HG02970 (cell line): ENCODE measurements around the gene STX18.

Experiments used
- ATAC-seq: cut with Tn5 transposase; IDR thresholded peaks from one replicate; pipeline ENCODE4 v1.9.1; 2021; ENCODE audit warnings: mild to moderate bottlenecking, moderate library complexity, moderate number of reproducible peaks; ENCODE audit not compliant: unreplicated experiment, low FRiP score

Gene STX18

DNA sequence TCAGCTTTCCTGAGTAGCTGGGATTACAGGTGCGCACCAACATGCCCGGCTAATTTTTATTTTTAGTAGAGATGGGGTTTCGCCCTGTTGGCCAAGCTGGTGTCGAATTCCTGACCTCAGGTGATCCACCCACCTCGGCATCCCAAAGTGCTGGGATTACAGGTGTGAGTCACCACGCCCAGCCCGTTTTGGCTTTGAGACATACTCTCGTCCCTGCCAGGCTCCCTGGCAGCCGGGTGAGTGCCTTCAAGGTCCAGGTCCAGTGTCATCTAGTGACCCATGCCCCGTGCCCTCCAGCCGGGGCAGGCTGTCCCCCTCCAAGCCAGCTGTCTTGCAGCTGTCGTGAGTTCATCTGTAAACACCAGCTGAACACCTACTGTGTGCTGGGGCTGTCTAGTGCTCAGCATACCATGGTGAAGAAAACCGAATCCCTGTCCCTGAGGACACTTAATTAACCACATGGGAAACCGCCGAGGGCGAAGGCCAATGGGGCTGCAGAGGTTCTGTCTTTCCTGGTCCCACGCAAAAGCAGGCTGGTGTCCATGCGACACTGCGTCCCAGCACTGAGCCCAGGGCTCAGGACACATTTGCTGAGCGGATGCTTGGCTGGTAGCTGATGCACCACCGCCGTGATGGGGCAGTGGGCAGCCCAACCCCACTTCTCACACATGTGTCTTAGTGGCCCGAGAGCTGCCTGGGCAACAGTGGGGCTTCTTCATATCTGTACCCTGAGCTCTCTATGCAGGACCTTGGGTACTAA lies 133.1 kb downstream of the STX18 start:
- no peak for ATAC-seq

DNA sequence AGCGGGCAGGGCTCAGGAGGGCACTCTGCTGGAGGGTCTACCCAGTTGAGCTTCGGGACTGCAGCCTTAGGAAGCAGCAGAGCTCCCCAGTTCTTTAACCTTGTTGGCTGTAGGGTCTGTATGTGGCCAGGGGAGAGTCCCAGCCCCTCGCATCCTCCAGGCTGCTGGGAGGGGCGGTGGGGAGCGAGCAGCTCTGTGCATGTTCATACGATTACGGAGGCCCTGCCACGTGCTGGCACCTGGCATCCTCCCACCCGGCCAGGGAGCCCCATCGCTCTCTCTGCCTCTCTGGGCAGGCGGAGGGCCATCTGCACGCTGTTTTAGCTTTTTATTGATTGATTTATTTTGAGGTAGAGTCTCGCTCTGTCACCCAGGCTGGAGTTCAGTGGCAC lies 133.7 kb downstream of the STX18 start:
- ATAC-seq = no peak

- no peak for ATAC-seq
Measured at GRCh38 chr4:4407299-4408131, 134.3 kb downstream of the STX18 start.

- no peak for ATAC-seq
Measured at GRCh38 chr4:4406455-4407298, 135.2 kb downstream of the STX18 start.

GRCh38 chr4:4405358-4405962 lies 136.4 kb downstream of the STX18 start:
- no peak for ATAC-seq

- no peak for ATAC-seq
Measured at GRCh38 chr4:4402966-4403365, 138.9 kb downstream of the STX18 start.

DNA sequence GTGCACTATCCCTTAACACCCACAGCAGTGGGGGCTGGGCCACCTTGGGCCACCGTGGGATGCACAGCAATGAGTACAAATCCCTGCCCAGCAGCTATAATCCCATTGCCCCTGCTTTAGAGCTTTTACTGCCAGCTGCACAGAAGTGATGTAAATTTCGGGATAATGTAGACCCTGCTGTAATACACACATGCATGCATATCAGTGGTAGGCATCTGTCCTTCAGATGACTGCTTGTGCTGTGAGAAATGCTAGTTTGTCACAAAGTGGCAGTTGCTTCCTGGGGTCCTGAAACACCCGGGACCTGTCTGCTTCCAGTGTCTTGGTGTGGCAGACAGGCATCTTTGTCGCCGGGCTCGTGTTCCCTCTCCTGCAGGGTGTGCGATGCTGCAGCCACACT lies 140.8 kb downstream of the STX18 start:
- no peak for ATAC-seq

DNA sequence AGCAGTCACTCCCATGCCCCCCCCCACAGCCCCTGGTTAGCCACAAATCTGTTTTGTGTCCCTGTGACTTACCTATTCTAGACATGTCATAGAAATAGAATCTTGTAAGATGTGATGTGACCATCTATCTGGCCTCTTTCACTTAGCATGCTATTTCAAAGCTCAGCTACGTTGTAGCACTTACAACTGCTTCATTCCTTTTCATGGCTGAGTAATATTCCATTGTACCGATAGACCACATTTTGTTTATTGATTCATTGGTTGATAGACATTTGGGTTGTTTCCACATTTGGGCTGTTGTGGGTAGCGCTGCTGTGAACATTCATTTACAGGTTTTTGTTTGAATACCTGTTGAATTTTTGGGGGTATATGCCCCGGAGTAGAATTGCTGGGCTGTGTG lies 143.4 kb downstream of the STX18 start:
- ATAC-seq = no peak

GRCh38 chr4:4397441-4397819 lies 144.4 kb downstream of the STX18 start:
- ATAC-seq = no peak

DNA sequence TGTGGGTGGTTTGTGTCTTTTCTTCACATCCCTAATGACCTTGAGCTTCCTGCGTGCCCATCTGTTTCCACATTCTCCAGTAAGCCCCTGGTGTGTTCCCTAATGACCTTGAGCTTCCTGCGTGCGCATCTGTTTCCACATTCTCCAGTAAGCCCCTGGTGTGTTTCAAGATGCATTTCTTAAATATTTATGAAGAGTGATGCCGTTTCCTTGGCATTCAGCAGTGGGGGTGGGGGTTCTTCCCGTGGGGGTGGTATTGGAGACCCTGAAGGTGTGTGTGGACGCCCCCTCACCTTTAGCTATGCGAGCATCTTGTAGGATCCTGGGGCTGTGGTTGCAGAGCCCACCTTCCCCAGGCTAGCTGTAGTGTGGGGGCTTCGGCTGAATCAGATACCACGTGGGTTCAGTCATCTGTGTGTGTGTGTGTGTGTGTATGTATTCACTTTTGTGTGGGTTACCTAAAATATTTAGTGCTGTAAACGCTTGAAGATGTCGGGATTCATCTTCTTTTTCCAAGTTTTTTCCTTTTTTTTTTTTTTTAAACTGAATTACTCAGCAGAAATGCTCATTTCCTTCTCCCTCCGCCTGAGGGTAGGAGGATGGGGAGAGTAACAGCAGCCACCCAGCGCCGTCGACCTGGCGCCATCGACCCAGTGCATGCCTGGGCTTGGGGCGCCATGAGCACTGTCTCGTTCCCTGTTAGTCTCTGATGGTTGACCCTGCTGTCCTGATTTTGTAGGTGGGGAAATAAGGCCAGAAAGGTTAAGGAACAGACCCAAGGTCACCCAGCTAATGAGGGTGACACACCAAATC lies 145.0 kb downstream of the STX18 start:
- no peak for ATAC-seq

GRCh38 chr4:4395849-4396627 lies 145.8 kb downstream of the STX18 start:
- no peak for ATAC-seq

DNA sequence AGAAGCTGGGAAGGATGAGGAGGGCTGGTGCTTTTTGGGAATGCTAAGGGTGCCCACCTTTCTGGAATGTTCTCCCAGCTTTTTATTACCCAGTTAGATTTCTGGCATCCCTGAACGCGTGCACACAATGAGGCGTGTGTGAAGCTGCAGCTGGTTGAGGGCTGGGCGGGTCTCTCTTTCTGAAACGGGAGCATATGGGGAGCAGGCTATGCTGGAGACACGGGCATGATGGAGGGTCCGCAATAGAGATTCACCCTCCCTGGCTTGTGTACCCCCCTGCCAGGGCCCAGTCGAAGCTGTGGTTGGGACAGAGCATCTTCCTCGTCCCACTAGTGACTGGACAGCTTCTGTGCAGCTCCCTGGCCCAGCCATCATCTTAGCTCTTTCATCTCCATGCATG lies 146.5 kb downstream of the STX18 start:
- ATAC-seq = no peak

DNA sequence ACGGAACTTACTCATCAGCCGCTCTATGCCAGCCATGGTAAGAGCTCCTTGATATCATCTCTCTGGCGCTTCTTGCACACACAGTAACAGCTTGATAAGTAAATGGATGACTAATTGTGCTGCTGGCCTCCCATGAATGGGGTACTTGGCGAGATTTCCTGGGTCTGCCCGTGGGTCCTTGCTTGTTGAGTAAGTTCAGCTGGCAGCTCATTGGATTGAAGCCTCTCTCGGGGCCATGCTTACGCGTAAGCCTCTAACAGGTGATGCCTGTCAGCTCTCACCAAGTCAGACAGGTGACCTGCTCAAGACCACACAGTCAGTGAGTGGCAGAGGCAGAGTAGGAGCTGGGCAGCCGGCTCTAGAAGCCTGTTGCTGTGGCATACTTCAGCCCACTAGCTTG lies 147.2 kb downstream of the STX18 start:
- no peak for ATAC-seq

DNA sequence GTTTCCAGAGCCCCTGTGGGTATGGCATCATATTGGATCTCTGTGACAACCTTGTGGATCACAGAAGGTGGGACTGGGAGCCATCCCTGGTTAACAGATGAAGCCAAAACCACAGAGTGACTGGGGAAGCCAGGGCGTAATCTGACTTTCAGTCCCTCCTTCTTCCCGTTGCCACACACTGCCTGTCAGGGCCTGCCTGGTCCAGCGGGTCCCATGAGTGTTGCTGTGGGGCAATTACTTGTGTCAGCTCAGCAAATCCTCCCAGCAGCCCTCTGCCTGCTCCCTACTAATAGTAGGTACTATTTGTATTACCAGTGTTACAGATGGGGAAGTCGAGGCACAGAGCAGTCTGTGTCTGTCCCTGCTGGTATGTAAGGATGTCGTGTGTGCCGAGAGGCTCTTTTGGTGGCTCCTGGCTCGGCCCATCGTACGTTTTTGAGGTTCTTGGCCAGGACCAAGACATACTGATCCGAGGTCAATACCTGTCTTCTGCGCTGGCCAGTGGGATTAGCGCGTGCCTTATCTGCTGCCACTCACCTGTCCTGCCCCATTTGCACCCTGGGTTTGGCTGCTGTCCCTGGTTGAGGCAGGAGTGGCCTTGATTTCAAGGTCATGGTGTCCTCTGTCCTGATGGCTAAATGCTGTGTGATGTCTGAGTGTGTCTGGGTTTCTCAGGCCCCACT lies 149.2 kb downstream of the STX18 start:
- ATAC-seq = no peak

GRCh38 chr4:4391866-4392265 lies 150.0 kb downstream of the STX18 start:
- no peak for ATAC-seq

- no peak for ATAC-seq
Measured at GRCh38 chr4:4390515-4391240, 151.2 kb downstream of the STX18 start.

DNA sequence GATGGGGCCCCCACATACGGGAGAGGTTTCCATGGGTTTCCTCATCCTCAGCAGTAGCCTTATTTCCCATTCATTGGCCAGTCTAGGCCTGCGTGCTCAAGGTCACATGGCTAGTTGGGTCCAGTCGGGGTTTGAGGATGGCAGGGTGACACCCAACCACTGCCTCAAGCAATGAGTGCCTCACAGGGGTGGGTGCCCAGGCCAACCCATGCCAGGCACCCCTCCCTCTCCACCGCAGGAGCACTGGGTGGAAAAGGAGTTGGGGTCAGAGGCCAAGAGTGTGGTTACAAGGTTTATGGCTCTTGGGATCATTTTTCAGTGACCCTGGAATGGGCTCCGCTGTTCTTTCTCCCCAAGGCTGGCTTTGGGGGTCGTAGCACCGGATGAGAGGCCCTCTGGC lies 151.8 kb downstream of the STX18 start:
- no peak for ATAC-seq
